HL-60 (cell line): ENCODE data around the gene PCK1.

Source experiments
- DNase-seq, 2 experiments: peaks; one replicate each; pipeline ENCODE4 v3.0.0-alpha.2; 2010 to 2020; ENCODE audit warnings: low read depth in 1 of 2, low spot score in 1 of 2
- H3K27ac ChIP-seq: fragments of 250-450 bp; sonication (Bioruptor Pico); replicated peaks from 2 replicates; pipeline ENCODE4 v1.5.1; 2020; ENCODE audit warnings: mild to moderate bottlenecking, moderate library complexity
- H3K27me3 ChIP-seq: fragments of 250-450 bp; sonication (Bioruptor Pico); 2 replicates; pipeline ENCODE4 v1.5.1; 2021; ENCODE audit warnings: mild to moderate bottlenecking, moderate library complexity; ENCODE audit not compliant: insufficient read depth, poor library complexity, severe bottlenecking
- H3K4me3 ChIP-seq: replicated peaks from 2 replicates; pipeline ENCODE4 v1.5.1; 2011; ENCODE audit warnings: mild to moderate bottlenecking, control low read depth, low read length; ENCODE audit not compliant: insufficient read depth
- CTCF ChIP-seq: IDR thresholded peaks from one replicate; pipeline ENCODE4 v1.5.1; 2011; ENCODE audit warnings: low read length, control low read depth, inconsistent platforms; ENCODE audit not compliant: insufficient read depth
- GABPA ChIP-seq: IDR thresholded peaks from 2 replicates; pipeline ENCODE4 v1.6.1; 2012; ENCODE audit warnings: low read depth
- POLR2AphosphoS5 ChIP-seq: IDR thresholded peaks from 2 replicates; pipeline ENCODE4 v1.6.1; 2012; ENCODE audit warnings: low read depth
- REST ChIP-seq: IDR thresholded peaks from 2 replicates; pipeline ENCODE4 v1.6.1; 2012; ENCODE audit warnings: low read depth; ENCODE audit not compliant: insufficient replicate concordance
- SPI1 ChIP-seq: IDR thresholded peaks from 2 replicates; pipeline ENCODE4 v1.6.1; 2012; ENCODE audit warnings: low read depth, mild to moderate bottlenecking, borderline replicate concordance

The PCK1 gene

GRCh38 chr20:57595041-57596030 lies 34.4 kb downstream of the PCK1 start:
- no peak overlapping the region for H3K4me3 ChIP-seq
- DNase-seq = no peak
- no peak overlapping the region for H3K27ac ChIP-seq
- peaks cover 5% of the 10 kb centered on the region for H3K27me3 ChIP-seq
- TF ChIP-seq REST (no peak), SPI1 (no peak), GABPA (no peak), POLR2AphosphoS5 (no peak), CTCF (no peak)

DNA sequence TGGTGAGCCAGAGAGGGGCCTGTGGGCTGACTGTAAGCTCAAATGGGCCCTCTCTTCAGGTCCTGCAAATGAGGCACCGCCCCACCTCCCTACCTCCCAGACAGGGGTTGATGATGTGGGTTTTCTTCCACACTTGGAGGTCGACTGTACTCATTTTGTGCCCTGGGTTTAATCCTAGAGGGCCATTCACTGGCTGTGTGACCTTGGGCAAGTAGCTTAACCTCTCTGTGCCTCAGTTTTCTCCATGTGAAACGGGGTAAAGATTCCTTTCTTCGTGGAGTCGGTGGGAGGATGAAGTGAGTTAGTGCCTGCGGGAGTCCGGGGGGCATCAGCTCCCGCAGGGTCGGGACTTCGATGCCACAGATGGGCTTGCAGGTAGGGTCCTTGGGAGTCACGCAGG lies 35.4 kb downstream of the PCK1 start:
- Histone ChIP-seq H3K27ac (no peak overlapping the region), H3K4me3 (no peak overlapping the region), H3K27me3 (peaks cover 5% of the 10 kb centered on the region)
- TF ChIP-seq SPI1 (no peak), CTCF (no peak), GABPA (no peak), REST (no peak), POLR2AphosphoS5 (no peak)
- DNase-seq = no peak

GRCh38 chr20:57596998-57597939 lies 36.4 kb downstream of the PCK1 start:
- peaks cover 5% of the 10 kb centered on the region for H3K27me3 ChIP-seq
- no peak overlapping the region for H3K27ac ChIP-seq
- H3K4me3 ChIP-seq = no peak overlapping the region
- peak in 1 of 2 experiments; percentile 20 for DNase-seq
- TF ChIP-seq CTCF (peak; percentile 43), GABPA (no peak), POLR2AphosphoS5 (no peak), REST (no peak)
